Stimulated activated memory B cell treated with anti-CD40 and anti-IgM and Interleukin-4, amounts not matched to agents 10 μg/mL and 1 μg/mL and 100 μg/mL, for 72 hours (primary cell): Measurements from ENCODE around the gene TRIM41.
"Not testable (repeated sequence)": the region's sequence is repeated elsewhere in the genome, so short reads cannot be mapped to it uniquely, and the experiment has no call there.

Experiments
- ATAC-seq: fragments of 150-1000 bp; cut with Tn5 transposase; 2 replicates; pipeline ENCODE4 v1.10.0; 2021
- H3K27ac Mint-ChIP-seq: one replicate; pipeline ENCODE4 v1.8.0; 2022; ENCODE audit warnings: mild to moderate bottlenecking, mixed read lengths
- H3K27me3 Mint-ChIP-seq: one replicate; pipeline ENCODE4 v1.8.0; 2022; ENCODE audit warnings: mixed read lengths
- H3K36me3 Mint-ChIP-seq: one replicate; pipeline ENCODE4 v1.8.0; 2022; ENCODE audit warnings: mixed read lengths
- H3K4me1 Mint-ChIP-seq: one replicate; pipeline ENCODE4 v1.8.0; 2022; ENCODE audit warnings: mixed read lengths
- H3K4me3 Mint-ChIP-seq: one replicate; pipeline ENCODE4 v1.8.0; 2022; ENCODE audit warnings: mild to moderate bottlenecking, moderate library complexity, mixed read lengths
- H3K9me3 Mint-ChIP-seq: one replicate; pipeline ENCODE4 v1.8.0; 2022; ENCODE audit warnings: mixed read lengths

The TRIM41 gene

GRCh38 chr5:181223058-181223728 is at the start of gene TRIM41:
TRIM41 (plus strand) TSS chr5:181223281; CDS start chr5:181224000, 719 bp downstream.
- Mint-ChIP-seq H3K27me3 (no peaks in the 10 kb centered on the region), H3K27ac (peak within 1 kb of the TSS; percentile 86), H3K36me3 (no peaks in the 10 kb centered on the region), H3K4me1 (peaks cover 51% of the 10 kb centered on the region), H3K4me3 (peak within 1 kb of the TSS; percentile 88), H3K9me3 (peaks cover 3% of the 10 kb centered on the region)
- ATAC-seq, result peak; percentile 89

GRCh38 chr5:181173420-181174342 is 49.4 kb upstream of the TRIM41 start:
- H3K4me1 Mint-ChIP-seq, result peaks cover 24% of the 10 kb centered on the region
- H3K27me3 Mint-ChIP-seq, result peaks cover 23% of the 10 kb centered on the region

GRCh38 chr5:181176254-181176952 is 46.7 kb upstream of the TRIM41 start:
- no peak for ATAC-seq
- Mint-ChIP-seq H3K36me3 (no peaks in the 10 kb centered on the region), H3K4me1 (peaks cover 18% of the 10 kb centered on the region), H3K27me3 (no peaks in the 10 kb centered on the region), H3K4me3 (no peak overlapping the region), H3K27ac (no peak overlapping the region), H3K9me3 (no peaks in the 10 kb centered on the region)

More at GRCh38 chr5:181173420-181174342, 49.4 kb upstream of the TRIM41 start:
- Mint-ChIP-seq H3K27ac (peak overlapping the region; percentile 74), H3K36me3 (peaks cover 5% of the 10 kb centered on the region), H3K4me3 (peak overlapping the region; percentile 71), H3K9me3 (no peaks in the 10 kb centered on the region)
- ATAC-seq, result peak; percentile 70

- H3K4me1 Mint-ChIP-seq, result peaks cover 26% of the 10 kb centered on the region
- not testable (repeated sequence) for H3K27ac Mint-ChIP-seq, ATAC-seq
Measured at GRCh38 chr5:181177559-181177958, 45.5 kb upstream of the TRIM41 start.

GRCh38 chr5:181181650-181182565 is 41.2 kb upstream of the TRIM41 start:
- Mint-ChIP-seq H3K27ac (peak overlapping the region; percentile 76), H3K9me3 (peaks cover 3% of the 10 kb centered on the region)

More at GRCh38 chr5:181177559-181177958, 45.5 kb upstream of the TRIM41 start:
- H3K27me3 Mint-ChIP-seq, H3K9me3 Mint-ChIP-seq, H3K4me3 Mint-ChIP-seq, H3K36me3 Mint-ChIP-seq: not testable (repeated sequence)

GRCh38 chr5:181182651-181183050 is 40.4 kb upstream of the TRIM41 start:
- H3K9me3 Mint-ChIP-seq, result peaks cover 3% of the 10 kb centered on the region
- no peak for ATAC-seq
- H3K27me3 Mint-ChIP-seq, result no peaks in the 10 kb centered on the region
- peak overlapping the region; percentile 77 for H3K4me3 Mint-ChIP-seq
- peaks cover 51% of the 10 kb centered on the region for H3K4me1 Mint-ChIP-seq
- H3K27ac Mint-ChIP-seq, result peak overlapping the region; percentile 76
- no peaks in the 10 kb centered on the region for H3K36me3 Mint-ChIP-seq

More at GRCh38 chr5:181181650-181182565, 41.2 kb upstream of the TRIM41 start:
- peaks cover 44% of the 10 kb centered on the region for H3K4me1 Mint-ChIP-seq
- no peaks in the 10 kb centered on the region for H3K36me3 Mint-ChIP-seq
- H3K27me3 Mint-ChIP-seq, result no peaks in the 10 kb centered on the region
- H3K4me3 Mint-ChIP-seq, result peak overlapping the region; percentile 33
- peak; percentile 84 for ATAC-seq

GRCh38 chr5:181184845-181185216 is 38.2 kb upstream of the TRIM41 start:
- Mint-ChIP-seq H3K27me3 (no peaks in the 10 kb centered on the region), H3K4me1 (peaks cover 68% of the 10 kb centered on the region)

GRCh38 chr5:181185560-181185959 is 37.5 kb upstream of the TRIM41 start:
- Mint-ChIP-seq H3K4me3 (no peak overlapping the region), H3K27ac (no peak overlapping the region), H3K36me3 (peaks cover 6% of the 10 kb centered on the region), H3K9me3 (peaks cover 3% of the 10 kb centered on the region), H3K27me3 (no peaks in the 10 kb centered on the region), H3K4me1 (peaks cover 72% of the 10 kb centered on the region)
- no peak for ATAC-seq

More at GRCh38 chr5:181184845-181185216, 38.2 kb upstream of the TRIM41 start:
- Mint-ChIP-seq H3K36me3 (peaks cover 6% of the 10 kb centered on the region), H3K27ac (peak overlapping the region; percentile 97), H3K9me3 (peaks cover 3% of the 10 kb centered on the region), H3K4me3 (peak overlapping the region; percentile 93)
- no peak for ATAC-seq

GRCh38 chr5:181186022-181186421 is 37.1 kb upstream of the TRIM41 start:
- no peak overlapping the region for H3K4me3 Mint-ChIP-seq

GRCh38 chr5:181186986-181187499 is 36.0 kb upstream of the TRIM41 start:
- Mint-ChIP-seq H3K4me3 (peak overlapping the region; percentile 89), H3K27me3 (no peaks in the 10 kb centered on the region), H3K9me3 (peaks cover 3% of the 10 kb centered on the region), H3K27ac (peak overlapping the region; percentile 99), H3K36me3 (peaks cover 6% of the 10 kb centered on the region), H3K4me1 (peaks cover 78% of the 10 kb centered on the region)
- ATAC-seq, result no peak

More at GRCh38 chr5:181186022-181186421, 37.1 kb upstream of the TRIM41 start:
- ATAC-seq, result no peak
- Mint-ChIP-seq H3K9me3 (peaks cover 3% of the 10 kb centered on the region), H3K27ac (no peak overlapping the region), H3K4me1 (peaks cover 72% of the 10 kb centered on the region), H3K36me3 (peaks cover 6% of the 10 kb centered on the region), H3K27me3 (no peaks in the 10 kb centered on the region)

GRCh38 chr5:181187500-181188213 is 35.4 kb upstream of the TRIM41 start:
- H3K4me1 Mint-ChIP-seq, result peaks cover 78% of the 10 kb centered on the region
- peak overlapping the region; percentile 99 for H3K27ac Mint-ChIP-seq
- no peaks in the 10 kb centered on the region for H3K27me3 Mint-ChIP-seq
- peaks cover 3% of the 10 kb centered on the region for H3K9me3 Mint-ChIP-seq
- H3K4me3 Mint-ChIP-seq, result peak overlapping the region; percentile 89
- peaks cover 6% of the 10 kb centered on the region for H3K36me3 Mint-ChIP-seq
- no peak for ATAC-seq

GRCh38 chr5:181188700-181189362 is 34.2 kb upstream of the TRIM41 start:
- ATAC-seq, result peak; percentile 18
- H3K27me3 Mint-ChIP-seq, result no peaks in the 10 kb centered on the region
- H3K4me1 Mint-ChIP-seq, result peaks cover 77% of the 10 kb centered on the region
- H3K27ac Mint-ChIP-seq, result peak overlapping the region; percentile 99
- no peaks in the 10 kb centered on the region for H3K9me3 Mint-ChIP-seq
- H3K4me3 Mint-ChIP-seq, result peak overlapping the region; percentile 89
- H3K36me3 Mint-ChIP-seq, result peaks cover 6% of the 10 kb centered on the region

GRCh38 chr5:181189363-181189961 is 33.6 kb upstream of the TRIM41 start:
- Mint-ChIP-seq H3K4me1 (peaks cover 70% of the 10 kb centered on the region), H3K27me3 (no peaks in the 10 kb centered on the region), H3K4me3 (peak overlapping the region; percentile 89), H3K36me3 (peaks cover 6% of the 10 kb centered on the region), H3K9me3 (no peaks in the 10 kb centered on the region), H3K27ac (peak overlapping the region; percentile 99)
- ATAC-seq, result peak; percentile 35
